ENCODE results near the gene PACS2.

PACS2 gene

GRCh38 chr14:105375635-105376057 is 61.1 kb downstream of the PACS2 start:
- DNase-seq = peak; percentile 15 to 33

GRCh38 chr14:105376521-105377440 is 62.2 kb downstream of the PACS2 start:
- DNase-seq = no peak

- no peak for DNase-seq
Measured at GRCh38 chr14:105377555-105378182, 63.1 kb downstream of the PACS2 start.

- DNase-seq = no peak
Measured at GRCh38 chr14:105378199-105378598, 63.7 kb downstream of the PACS2 start.

- DNase-seq = no peak
Measured at GRCh38 chr14:105378873-105379685, 64.5 kb downstream of the PACS2 start.

GRCh38 chr14:105379946-105380345 is 65.4 kb downstream of the PACS2 start:
- no peak for DNase-seq

GRCh38 chr14:105380756-105381155 is 66.2 kb downstream of the PACS2 start:
- DNase-seq = no peak

- no peak for DNase-seq
Measured at GRCh38 chr14:105381446-105382342, 67.1 kb downstream of the PACS2 start.

GRCh38 chr14:105382343-105383082 is 68.0 kb downstream of the PACS2 start:
- no peak for DNase-seq

GRCh38 chr14:105383083-105383730 is 68.7 kb downstream of the PACS2 start:
- DNase-seq = no peak

- no peak for DNase-seq
Measured at GRCh38 chr14:105384041-105384557, 69.6 kb downstream of the PACS2 start.

GRCh38 chr14:105384605-105385321 is 70.2 kb downstream of the PACS2 start:
- no peak for DNase-seq

GRCh38 chr14:105385322-105385637 is 70.7 kb downstream of the PACS2 start:
- no peak for DNase-seq

GRCh38 chr14:105385698-105386365 is 71.3 kb downstream of the PACS2 start:
- DNase-seq = no peak

- no peak for DNase-seq
Measured at GRCh38 chr14:105386581-105387529, 72.3 kb downstream of the PACS2 start.

GRCh38 chr14:105387530-105387922 is 73.0 kb downstream of the PACS2 start:
- DNase-seq = no peak

- no peak for DNase-seq
Measured at GRCh38 chr14:105388110-105388951, 73.8 kb downstream of the PACS2 start.

Data from stimulated activated CD4-positive, alpha-beta T cell treated with anti-CD3 and anti-CD28 coated beads, Interleukin-4, amount 100 ng/mL, for 4 hours (primary cell).